Measurements from ENCODE around the gene SBNO2.

GRCh38 chr19:1145635-1146411 lies 28.2 kb downstream of the SBNO2 start:
- TF ChIP-seq CTCF (IDR thresholded peaks at IDR 0.05), result no peak
- no peak for TF ChIP-seq NFIC (IDR thresholded peaks at IDR 0.05; ENCODE audit: borderline replicate concordance)
- TF ChIP-seq REST (IDR thresholded peaks at IDR 0.05; ENCODE audit: low read depth, low read length), result no peak
- no peak for TF ChIP-seq USF1 (IDR thresholded peaks at IDR 0.05; ENCODE audit: borderline replicate concordance, low read depth)
- no peak for TF ChIP-seq EZH2phosphoT487 (IDR thresholded peaks at IDR 0.05; ENCODE audit: borderline replicate concordance, low read depth)
- no peak for TF ChIP-seq IRF3 (IDR thresholded peaks at IDR 0.05; ENCODE audit: low read depth, low read length)
- no peak for TF ChIP-seq MXI1 (IDR thresholded peaks at IDR 0.05; ENCODE audit: low read depth, low read length)
- no peak for TF ChIP-seq YY1 (IDR thresholded peaks at IDR 0.05; ENCODE audit: low read depth)
- TF ChIP-seq SIN3A (IDR thresholded peaks at IDR 0.05; ENCODE audit: borderline replicate concordance, low read depth, low read length), result no peak
- TF ChIP-seq ZBTB33 (IDR thresholded peaks at IDR 0.05; ENCODE audit: borderline replicate concordance, low read depth), result no peak
- TF ChIP-seq ELF1 (IDR thresholded peaks at IDR 0.05), result no peak
- TF ChIP-seq TEAD4 (IDR thresholded peaks at IDR 0.05; ENCODE audit: borderline replicate concordance, insufficient read depth), result no peak
- TF ChIP-seq NRF1 (IDR thresholded peaks at IDR 0.05; ENCODE audit: low read depth, low read length), result no peak

Measured in SK-N-SH (cell line).